IMR-90 (cell line): ENCODE data around the gene IL18BP. TPM values are rescaled to one million over a fixed set of nuclear protein-coding genes. Genes with fewer than 3 reads are reported as not detected.

ENCODE experiments used
- ATAC-seq: fragments of 200-7000 bp; cut with Tn5 transposase; 2 replicates; pipeline ENCODE4 v1.9.1; 2020; ENCODE audit warnings: low read depth, mild to moderate bottlenecking, moderate library complexity
- BruUV-seq: library from RNA; stranded (reverse); fragments of 400-500 nt; replicated peaks from 2 replicates; lab custom pipeline; 2021; lab: Mats Ljungman, UMichigan
- CTCF ChIA-PET: fragments of 300-600 bp; formaldehyde crosslinking; extraction: SDS; loops from one replicate; lab custom pipeline; 2021; ENCODE audit warnings: antibody characterized with exemption; lab: Yijun Ruan, JAX
- POLR2A ChIA-PET: fragments of 300-600 bp; sonication (Branson Sonifier 250); formaldehyde crosslinking; loops from one replicate; lab custom pipeline; 2022; ENCODE audit warnings: antibody characterized with exemption; ENCODE audit not compliant: unreplicated experiment; lab: Charles Lee
- DNase-seq: peaks from one replicate; pipeline ENCODE4 v3.0.0; 2013
- H2AFZ ChIP-seq: replicated peaks from 2 replicates; pipeline ENCODE3; 2013; ENCODE audit warnings: low read length, mild to moderate bottlenecking; ENCODE audit not compliant: poor library complexity
- H2AK5ac ChIP-seq: 2 replicates; pipeline ENCODE4 v1.6.1; 2013; ENCODE audit warnings: low read depth, low read length, inconsistent platforms
- H2AK9ac ChIP-seq: replicated peaks from 2 replicates; pipeline ENCODE3; 2013; ENCODE audit warnings: mild to moderate bottlenecking, low read depth, low read length, moderate library complexity; ENCODE audit not compliant: poor library complexity
- H2BK120ac ChIP-seq: 2 replicates; pipeline ENCODE4 v1.6.1; 2013; ENCODE audit warnings: low read depth, low read length, inconsistent platforms
- H2BK15ac ChIP-seq: 3 replicates; pipeline ENCODE4 v1.6.1; 2013; ENCODE audit warnings: low read depth, low read length, inconsistent platforms
- H2BK20ac ChIP-seq: 2 replicates; pipeline ENCODE4 v1.6.1; 2013; ENCODE audit warnings: low read depth, mild to moderate bottlenecking, inconsistent platforms, low read length, moderate library complexity
- H2BK5ac ChIP-seq: 2 replicates; pipeline ENCODE4 v1.6.1; 2013; ENCODE audit warnings: mild to moderate bottlenecking, low read depth, low read length, inconsistent platforms; ENCODE audit not compliant: poor library complexity, severe bottlenecking
- H3K14ac ChIP-seq: replicated peaks from 2 replicates; pipeline ENCODE4 v1.6.1; 2013; ENCODE audit warnings: low read depth, low read length, inconsistent platforms
- H3K18ac ChIP-seq: 2 replicates; pipeline ENCODE4 v1.6.1; 2013; ENCODE audit warnings: low read depth, low read length, control low read depth
- H3K23ac ChIP-seq: 2 replicates; pipeline ENCODE4 v1.6.1; 2013; ENCODE audit warnings: low read depth, low read length, inconsistent platforms
- H3K27ac ChIP-seq: 2 replicates; pipeline ENCODE4 v1.5.1; 2013; ENCODE audit warnings: mild to moderate bottlenecking, control low read depth, low read length; ENCODE audit not compliant: insufficient read depth
- H3K27me3 ChIP-seq: 2 replicates; pipeline ENCODE4 v1.6.1; 2013; ENCODE audit warnings: low read length; ENCODE audit not compliant: control insufficient read depth, insufficient read depth
- H3K36me3 ChIP-seq: 2 replicates; pipeline ENCODE4 v1.6.1; 2013; ENCODE audit warnings: low read length, mixed read lengths; ENCODE audit not compliant: control insufficient read depth, insufficient read depth
- H3K4ac ChIP-seq: 2 replicates; pipeline ENCODE4 v1.6.1; 2013; ENCODE audit warnings: low read depth, low read length, inconsistent platforms
- H3K4me1 ChIP-seq: 2 replicates; pipeline ENCODE4 v1.6.1; 2013; ENCODE audit warnings: low read length, mixed read lengths; ENCODE audit not compliant: control insufficient read depth, insufficient read depth
- H3K4me2 ChIP-seq: 2 replicates; pipeline ENCODE4 v1.6.1; 2013; ENCODE audit warnings: low read depth, mild to moderate bottlenecking, control low read depth, low read length, moderate library complexity
- H3K4me3 ChIP-seq: 2 replicates; pipeline ENCODE4 v1.5.1; 2013; ENCODE audit warnings: low read depth, mild to moderate bottlenecking, control low read depth, low read length, moderate library complexity; ENCODE audit not compliant: insufficient read depth
- H3K56ac ChIP-seq: 2 replicates; pipeline ENCODE4 v1.6.1; 2013; ENCODE audit warnings: low read length, inconsistent platforms; ENCODE audit not compliant: insufficient read depth; ENCODE audit errors: extremely low read depth
- H3K79me1 ChIP-seq, 2 experiments: 2 replicates each; pipeline ENCODE4 v1.6.1; 2013; ENCODE audit warnings: low read length in 2 of 2, inconsistent platforms in 1 of 2, low read depth in 1 of 2
- H3K9ac ChIP-seq: 2 replicates; pipeline ENCODE4 v1.6.1; 2013; ENCODE audit warnings: low read depth, low read length, control low read depth
- H3K9me1 ChIP-seq: 2 replicates; pipeline ENCODE4 v1.6.1; 2013; ENCODE audit warnings: low read length, inconsistent platforms; ENCODE audit not compliant: insufficient read depth
- H3K9me3 ChIP-seq: 2 replicates; pipeline ENCODE4 v1.6.1; 2013; ENCODE audit warnings: low read length; ENCODE audit not compliant: control insufficient read depth, insufficient read depth
- H4K20me1 ChIP-seq: 2 replicates; pipeline ENCODE4 v1.6.1; 2013; ENCODE audit warnings: low read length, inconsistent platforms; ENCODE audit not compliant: insufficient read depth
- H4K5ac ChIP-seq: 2 replicates; pipeline ENCODE4 v1.6.1; 2013; ENCODE audit warnings: mild to moderate bottlenecking, low read depth, low read length, control low read depth
- H4K8ac ChIP-seq, 2 experiments: 2 replicates each; pipeline ENCODE4 v1.6.1; 2013; ENCODE audit warnings: low read depth in 2 of 2, low read length in 2 of 2, control low read depth in 1 of 2, inconsistent platforms in 1 of 2
- H4K91ac ChIP-seq: 2 replicates; pipeline ENCODE4 v1.6.1; 2013; ENCODE audit warnings: low read depth, low read length, inconsistent platforms; ENCODE audit not compliant: insufficient read depth
- MAFK ChIP-seq: IDR thresholded peaks from 2 replicates; pipeline ENCODE4 v1.6.1; 2012; ENCODE audit warnings: low read depth, low read length, improper control_type of control experiment
- POLR2A ChIP-seq: IDR thresholded peaks from 2 replicates; pipeline ENCODE4 v1.6.1; 2012; ENCODE audit warnings: mild to moderate bottlenecking, low read depth, low read length
- WGBS, 2 experiments: methylation state at CpG; one replicate each; pipeline versions ENCODE4 v1.1.5 to v1.1.7; 2013; ENCODE audit warnings: missing lambda C conversion rate in 2 of 2; ENCODE audit not compliant: insufficient read length in 1 of 2; ENCODE audit errors: extremely low coverage in 2 of 2; 5-methylcytosine and 5-hydroxymethylcytosine counted together
- dilution Hi-C: fragments of 300-500 bp; cut with HindIII; formaldehyde crosslinking; loops from one replicate; pipeline ENCODE4 v1.14.3; 2018; ENCODE audit warnings: low sequenced_read_pairs; ENCODE audit not compliant: unreplicated experiment
- in situ Hi-C: fragments of 300-500 bp; cut with MboI; formaldehyde crosslinking; loops from 3 replicates; pipeline ENCODE4 v1.14.3; 2019; ENCODE audit warnings: low sequenced_read_pairs, inconsistent platforms, mixed read lengths
- intact Hi-C: fragments of 100-400 bp; cut with micrococcal nuclease; formaldehyde crosslinking; loops from 2 replicates; pipeline ENCODE4 v1.10.0; 2022
- polyA plus RNA-seq, 3 experiments: library from polyadenylated mRNA; depleted of rRNA; stranded (reverse); fragments of >200 nt; gene quantifications; 2 replicates each; pipeline ENCODE4 v1.2.3, GENCODE V29; 2012; ENCODE audit warnings: low replicate concordance in 1 of 3
- total RNA-seq: library from RNA; depleted of rRNA; stranded (reverse); fragments of >200 nt; gene quantifications from 2 replicates; pipeline ENCODE4 v1.2.3, GENCODE V29; 2012

The IL18BP gene
- total and polyA plus RNA-seq, 2 of the 4 experiments (the other 2 are of a cell fraction) = 0.90 to 3.2 TPM

GRCh38 chr11:72024069-72024754 is 25.5 kb downstream of the IL18BP start:
- Histone ChIP-seq H3K18ac (no peak overlapping the region), H3K36me3 (peaks cover 72% of the 10 kb centered on the region), H2BK15ac (no peak overlapping the region; the same call in 2 of the 3 replicates), H3K9ac (no peak overlapping the region), H3K4me3 (no peak overlapping the region), H3K4ac (peak overlapping the region; percentile 28; the same call in 1 of the 2 replicates), H3K4me1 (peaks cover 9% of the 10 kb centered on the region), H3K79me1 (peaks cover 62 to 69% of the 10 kb centered on the region in 2 experiments), H3K14ac (no peak overlapping the region), H2AFZ (no peak overlapping the region), H3K27me3 (no peaks in the 10 kb centered on the region), H3K9me3 (no peaks in the 10 kb centered on the region), H2BK20ac (no peak overlapping the region), H2AK5ac (0 out of 2 replicates have a peak overlapping the region, but pooled peaks have one; percentile 14), H4K8ac (no peak overlapping the region), H4K20me1 (peaks cover 24% of the 10 kb centered on the region), H3K56ac (no peak overlapping the region), H3K27ac (no peak overlapping the region; the same call in 1 of the 2 replicates), H4K5ac (no peak overlapping the region), H3K4me2 (no peak overlapping the region), H2BK120ac (no peak overlapping the region), H2AK9ac (no peak overlapping the region), H2BK5ac (peak overlapping the region; percentile 28), H3K23ac (0 out of 2 replicates have a peak overlapping the region, but pooled peaks have one; percentile 54), H3K9me1 (no peaks in the 10 kb centered on the region), H4K91ac (no peak overlapping the region)
- DNase-seq = no peak
- TF ChIP-seq MAFK (peak; percentile 69), POLR2A (no peak)
- dilution Hi-C loops (no loop called here), in situ Hi-C loops (loop anchor here (5.0 to 10.0 kb wide), 3 partner anchors 71 to 408 kb away; partner anchors contain the start of gene CLPB), intact Hi-C loops (no loop called here)
- ChIA-PET POLR2A (no interaction called here), CTCF (interaction anchor here (0.5 to 2.7 kb wide), 16 partner anchors 9 to 406 kb away, joined by 3 to 37 read pairs (median 6); partner anchors contain the start of gene ANAPC15)
- BruUV-seq = no TSS peak
- ATAC-seq = no peak
- no CpG with 5 or more reads among the region's 5 CpGs for WGBS, 2 experiments
